Measurements from ENCODE around the gene PLEKHG2.
"Not testable (repeated sequence)": the region's sequence is repeated elsewhere in the genome, so short reads cannot be mapped to it uniquely, and the experiment has no call there.

The PLEKHG2 gene

GRCh38 chr19:39449116-39449797 lies 36.8 kb downstream of the PLEKHG2 start:
- no peak for DNase-seq

DNA sequence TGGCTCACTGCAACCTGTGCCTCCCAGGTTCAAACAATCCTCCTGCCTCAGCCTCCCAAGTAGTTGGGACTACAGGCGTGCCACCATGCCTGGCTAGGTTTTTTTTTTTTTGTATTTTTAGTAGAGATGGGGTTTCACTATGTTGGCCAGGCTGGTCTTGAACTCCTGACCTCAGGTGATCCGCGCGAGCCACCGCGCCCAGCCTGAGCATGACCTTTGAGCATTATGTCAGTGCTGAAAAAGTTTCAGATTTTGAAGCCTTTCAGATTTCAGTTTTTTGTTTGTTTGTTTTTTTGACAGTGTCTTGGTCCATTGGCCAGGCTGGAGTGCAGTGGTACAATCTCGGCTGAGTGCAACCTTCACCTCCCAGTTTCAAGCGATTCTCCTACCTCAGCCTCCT lies 38.8 kb downstream of the PLEKHG2 start:
- not testable (repeated sequence) for DNase-seq

DNA sequence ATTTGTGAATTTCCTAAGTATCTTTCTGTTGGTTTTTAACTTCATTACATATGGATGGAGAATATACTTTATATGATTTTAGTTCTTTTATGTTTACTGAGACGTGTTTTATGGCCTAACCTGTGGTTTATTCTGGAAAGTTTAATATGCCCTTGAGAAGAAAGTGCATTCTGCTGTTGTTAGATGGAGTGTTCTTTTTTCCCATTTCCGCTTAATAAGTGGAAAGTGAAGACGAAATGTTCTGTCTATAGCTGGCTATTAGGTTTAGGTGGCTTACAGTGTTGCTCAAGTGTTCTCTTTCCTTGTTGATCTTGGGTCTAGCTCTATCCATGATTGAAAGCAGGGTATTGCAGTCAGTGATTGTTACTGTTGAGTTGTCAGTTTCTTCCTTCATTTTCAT lies 50.9 kb downstream of the PLEKHG2 start:
- DNase-seq, result no peak

- no peak for DNase-seq
These were observed 53.7 kb downstream of the PLEKHG2 start for GRCh38 chr19:39465956-39466747.

- DNase-seq, result no peak
These were observed 55.5 kb downstream of the PLEKHG2 start for GRCh38 chr19:39467941-39468340.

- DNase-seq, result no peak
These were observed 56.6 kb downstream of the PLEKHG2 start for GRCh38 chr19:39469036-39469435.

DNA sequence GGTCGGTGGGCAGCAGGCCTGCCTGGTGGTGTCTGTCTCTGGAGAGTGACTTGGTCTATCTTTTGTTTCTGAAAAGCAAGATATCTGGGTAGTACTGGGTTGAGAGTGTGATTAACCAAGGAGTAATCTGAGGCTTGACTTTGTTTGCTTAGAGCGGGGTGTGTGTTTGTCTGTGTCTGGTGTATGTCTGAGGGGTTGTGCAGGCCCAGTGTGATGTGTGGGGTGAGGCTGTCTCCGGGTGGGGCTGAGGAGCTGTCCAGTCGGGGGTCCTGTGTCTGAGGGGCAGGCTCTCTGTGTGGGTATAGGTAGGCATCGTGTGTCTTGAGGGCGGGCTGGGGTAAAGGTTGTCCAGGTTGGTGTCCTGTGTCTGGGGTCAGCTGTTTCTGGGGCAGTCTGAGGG lies 57.1 kb downstream of the PLEKHG2 start:
- no peak for DNase-seq

DNA sequence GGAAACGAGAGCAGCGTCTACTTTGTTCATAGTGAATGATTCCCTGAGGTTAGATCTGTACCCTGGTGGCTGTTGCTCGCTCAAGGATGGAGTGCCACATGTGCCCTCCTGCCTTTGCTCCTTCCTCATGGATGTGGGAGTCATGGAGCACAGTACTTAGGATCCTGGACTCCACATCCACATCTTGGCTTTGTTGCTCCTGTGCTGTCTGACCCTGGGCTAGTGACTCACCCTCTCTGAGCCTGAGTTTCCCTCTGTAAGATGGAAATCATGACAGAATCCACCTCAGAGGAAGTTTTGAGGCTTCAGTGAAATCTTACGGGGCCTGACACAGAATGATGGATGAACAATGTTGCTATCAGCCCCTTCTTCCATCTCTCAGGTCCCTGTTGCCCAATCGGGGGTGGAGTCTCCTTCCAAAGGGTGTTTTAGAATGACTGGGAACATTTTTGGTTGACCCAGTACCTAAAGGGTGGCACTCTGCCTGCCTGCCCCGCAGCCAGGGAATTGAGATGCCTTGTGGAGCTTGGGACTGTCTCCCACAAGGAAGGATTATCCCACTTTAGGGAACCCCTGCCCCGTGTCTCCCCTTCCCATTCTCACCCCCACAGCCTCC lies 58.4 kb downstream of the PLEKHG2 start:
- no peak for DNase-seq

GRCh38 chr19:39471756-39472536 lies 59.5 kb downstream of the PLEKHG2 start:
- no peak for DNase-seq

- no peak for DNase-seq
These were observed 60.4 kb downstream of the PLEKHG2 start for GRCh38 chr19:39472746-39473442.

GRCh38 chr19:39473443-39473960 lies 61.0 kb downstream of the PLEKHG2 start:
- no peak for DNase-seq

DNA sequence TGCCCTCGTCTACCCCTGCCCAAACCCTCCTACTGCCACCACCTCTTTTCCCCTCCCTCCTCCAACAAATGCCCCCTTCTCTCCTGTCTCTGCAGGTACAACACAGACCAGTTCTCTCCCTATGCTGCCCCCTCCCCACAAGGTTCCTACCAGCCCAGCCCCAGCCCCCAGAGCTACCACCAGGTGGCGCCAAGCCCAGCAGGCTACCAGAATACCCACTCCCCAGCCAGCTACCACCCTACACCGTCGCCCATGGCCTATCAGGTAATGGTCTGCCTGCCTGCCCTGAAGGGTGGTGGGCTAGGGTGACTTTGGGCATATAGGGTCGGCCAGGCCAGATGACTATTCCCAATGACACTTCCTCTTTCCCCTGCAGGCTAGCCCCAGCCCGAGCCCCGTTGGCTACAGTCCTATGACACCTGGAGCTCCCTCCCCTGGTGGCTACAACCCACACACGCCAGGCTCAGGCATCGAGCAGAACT lies 61.7 kb downstream of the PLEKHG2 start:
- no peak for DNase-seq

DNA sequence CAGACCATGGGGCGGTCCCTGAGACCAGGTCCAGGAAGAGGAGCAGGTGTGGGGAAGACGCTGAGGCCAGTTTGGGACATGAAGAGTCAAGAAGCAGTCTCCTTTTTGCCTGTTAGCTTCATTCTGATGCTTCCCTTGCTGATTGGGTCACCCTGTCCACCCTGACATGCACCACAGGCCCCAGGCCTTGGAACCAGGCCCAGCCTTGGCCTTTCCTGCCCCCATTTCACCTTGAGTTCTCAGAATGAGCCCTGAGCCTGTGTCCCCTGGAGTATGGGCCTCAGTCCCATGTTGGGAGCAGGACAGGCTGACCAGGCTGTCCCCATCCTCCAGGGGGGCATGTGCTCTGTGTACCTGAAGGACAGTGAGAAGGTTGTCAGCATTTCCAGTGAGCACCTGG lies 63.3 kb downstream of the PLEKHG2 start:
- DNase-seq, result no peak
